HL-60/S4 treated with phorbol 12-myristate 13-acetate at 8.2 ng/mL for 4 days and 3 days (cell line): ENCODE results near the gene NME4.

Source experiments
- in situ Hi-C: fragments of 300-500 bp; cut with MboI; formaldehyde crosslinking; loops from 2 replicates; pipeline ENCODE4 v1.15.0; 2022; ENCODE audit warnings: low sequenced_read_pairs

Gene NME4

GRCh38 chr16:425082-425718, 28.2 kb downstream of the NME4 start, which contains the start of gene RAB11FIP3:
Gene RAB11FIP3, plus strand, starts transcription at chr16:425649. Its CDS starts 358 bp downstream, at chr16:426007.
- in situ Hi-C loops: no loop called here

GRCh38 chr16:425740-426114, 28.7 kb downstream of the NME4 start:
- in situ Hi-C loops: no loop called here

GRCh38 chr16:426115-426905, 29.3 kb downstream of the NME4 start:
- in situ Hi-C loops: no loop called here

- in situ Hi-C loops: no loop called here
Measured at GRCh38 chr16:426906-427249, 29.9 kb downstream of the NME4 start.

GRCh38 chr16:427250-427649, 30.3 kb downstream of the NME4 start:
- in situ Hi-C loops: no loop called here

- in situ Hi-C loops: no loop called here
Measured at GRCh38 chr16:430904-431303, 33.9 kb downstream of the NME4 start.

GRCh38 chr16:440627-441026, 43.6 kb downstream of the NME4 start:
- in situ Hi-C loops: no loop called here

- in situ Hi-C loops: no loop called here
Measured at GRCh38 chr16:441447-441846, 44.4 kb downstream of the NME4 start.

- in situ Hi-C loops: no loop called here
Measured at GRCh38 chr16:442976-443375, 46.0 kb downstream of the NME4 start.

- in situ Hi-C loops: no loop called here
Measured at GRCh38 chr16:444027-444426, 47.0 kb downstream of the NME4 start.

- in situ Hi-C loops: no loop called here
Measured at GRCh38 chr16:445566-445965, 48.6 kb downstream of the NME4 start.
